Measurements from ENCODE around the gene SLC25A21.

The SLC25A21 gene

DNA sequence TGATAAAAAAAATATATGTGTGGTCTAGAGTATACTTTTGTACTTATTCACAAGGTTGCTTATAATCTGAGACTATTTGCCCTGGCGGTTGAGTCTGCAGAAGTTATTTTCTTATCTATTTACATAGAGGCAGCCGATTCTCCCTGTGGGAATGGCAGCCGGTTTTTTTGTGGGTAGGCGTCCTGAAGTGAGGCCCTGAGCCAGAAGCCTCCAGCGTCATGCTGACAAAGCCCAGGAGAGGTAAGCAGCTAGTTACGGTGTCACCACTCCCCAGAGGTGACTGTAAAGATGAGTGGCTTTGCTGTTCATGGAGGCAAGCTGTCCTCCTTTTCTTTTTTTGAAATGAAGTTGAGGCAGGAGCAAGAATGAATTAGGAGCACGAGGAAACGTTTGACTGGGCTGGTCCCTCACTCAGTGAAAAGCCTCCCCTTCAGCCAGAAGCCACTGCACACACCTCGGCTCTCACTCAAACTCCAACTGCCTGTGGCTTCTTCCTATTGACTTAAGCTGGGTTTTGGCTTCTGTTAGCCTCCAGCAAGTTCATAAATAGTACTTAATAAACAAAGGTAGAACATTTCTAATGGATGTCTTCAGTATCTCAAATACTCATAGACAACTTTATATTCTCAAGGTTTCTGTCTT lies 489.2 kb downstream of the SLC25A21 start:
- DNase-seq = no peak

DNA sequence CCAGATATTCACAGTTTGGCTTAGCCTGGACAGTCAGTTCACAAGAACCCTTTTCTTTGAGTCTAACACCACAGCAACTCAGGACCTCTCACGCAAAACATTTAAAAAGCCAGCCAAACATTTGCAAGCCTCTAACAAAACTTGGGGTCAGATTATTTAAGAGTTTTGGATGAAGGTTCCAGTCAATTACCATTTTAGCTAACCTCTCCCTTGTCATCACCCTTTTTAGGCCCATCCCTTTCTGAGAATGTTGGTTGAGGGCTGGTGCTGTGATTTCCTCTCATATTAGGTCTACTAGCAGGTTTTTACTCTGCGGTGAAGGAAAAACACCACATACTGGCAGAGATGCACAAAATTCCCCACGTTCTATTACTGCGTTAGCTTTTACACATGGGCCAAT lies 490.1 kb downstream of the SLC25A21 start:
- no peak for DNase-seq

DNA sequence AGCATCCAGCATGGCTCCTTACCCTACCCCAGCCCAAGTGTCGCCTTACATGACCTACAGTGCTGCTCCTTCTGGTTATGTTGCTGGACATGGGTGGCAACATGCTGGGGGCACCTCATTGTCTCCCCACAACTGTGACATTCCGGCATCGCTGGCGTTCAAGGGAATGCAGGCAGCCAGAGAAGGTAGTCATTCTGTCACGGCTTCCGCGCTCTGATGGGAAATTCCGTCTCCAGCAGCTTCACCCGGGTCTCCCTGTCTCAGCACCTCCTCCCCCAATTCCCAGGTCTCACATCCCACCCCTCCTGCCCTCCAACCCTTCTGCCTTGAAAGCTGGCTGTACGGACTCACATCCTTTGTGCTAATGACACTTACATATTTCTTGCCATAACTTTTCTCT lies 496.2 kb downstream of the SLC25A21 start:
- no peak for DNase-seq

DNA sequence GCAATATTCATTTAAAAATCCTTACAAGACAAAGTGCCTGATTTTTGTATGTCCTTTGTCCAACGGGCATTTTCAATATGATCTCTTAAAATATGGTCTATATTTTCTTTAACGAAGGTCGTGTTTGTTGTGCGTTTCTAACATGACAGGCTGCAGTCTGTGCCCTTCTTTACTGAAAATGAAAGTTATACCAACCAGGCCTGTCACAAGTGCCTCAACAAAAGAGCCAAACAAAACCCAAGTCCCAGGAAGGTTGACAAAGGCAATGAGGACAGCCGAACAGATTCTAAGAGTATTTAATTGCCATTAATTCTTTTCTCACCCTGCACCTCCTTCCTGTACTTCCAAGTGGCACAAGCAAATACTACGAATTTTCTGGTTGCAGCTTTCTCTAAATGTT lies 496.8 kb downstream of the SLC25A21 start:
- DNase-seq = no peak

DNA sequence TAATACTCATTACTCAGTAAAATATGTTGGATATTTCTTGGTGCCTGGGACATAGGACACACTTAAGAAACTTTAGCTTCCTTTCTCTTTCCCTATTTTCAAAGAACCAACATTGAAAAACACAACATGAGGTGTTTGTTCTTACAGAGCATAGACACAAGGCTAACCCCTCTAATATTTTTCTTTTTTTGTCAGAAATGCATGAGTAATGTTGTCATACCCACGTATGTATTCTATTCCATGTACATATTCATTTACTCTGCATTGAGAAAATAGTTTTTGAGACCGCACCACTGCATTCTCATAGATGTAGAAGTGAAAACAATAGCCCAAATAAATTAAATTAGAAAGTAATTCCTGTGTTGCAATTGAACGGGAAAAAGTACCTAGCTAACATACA lies 497.7 kb downstream of the SLC25A21 start:
- no peak for DNase-seq

DNA sequence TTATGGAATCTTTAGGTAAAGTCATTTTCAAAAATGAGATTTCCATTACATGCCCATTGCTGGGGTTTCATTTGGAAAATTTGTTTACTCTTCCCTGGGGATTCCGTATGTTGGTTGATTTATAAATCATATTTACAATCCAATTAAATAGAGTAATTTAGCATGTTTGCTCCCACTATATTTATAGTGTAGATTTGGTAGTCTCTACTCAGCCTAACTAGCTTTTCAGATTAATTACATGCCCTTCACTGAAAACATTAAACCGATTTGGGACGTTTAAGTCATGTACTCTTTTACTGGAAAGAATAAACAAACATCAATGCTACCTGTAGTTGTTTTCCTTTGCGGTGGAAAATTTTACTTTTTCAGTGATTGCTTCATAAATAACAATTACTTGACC lies 500.3 kb downstream of the SLC25A21 start:
- DNase-seq = no peak

DNA sequence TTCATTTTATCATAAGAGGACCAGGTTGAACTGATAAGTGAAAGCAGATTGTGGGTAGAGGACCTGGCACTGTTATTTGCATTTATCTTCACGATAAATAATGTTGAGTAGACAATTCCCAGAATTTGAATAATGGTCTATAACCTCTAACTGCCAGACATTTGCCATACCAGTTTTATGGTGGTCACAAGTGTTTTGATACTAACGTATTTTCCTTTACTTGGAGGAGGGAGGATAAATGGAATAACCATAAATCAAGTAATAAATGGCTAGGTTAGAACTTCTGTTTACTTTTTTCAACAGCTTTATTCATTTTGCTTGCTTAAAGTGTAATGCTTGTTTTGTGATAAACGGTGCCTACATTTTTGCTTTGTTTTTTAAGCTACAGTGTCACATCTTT lies 501.3 kb downstream of the SLC25A21 start:
- DNase-seq = no peak

DNA sequence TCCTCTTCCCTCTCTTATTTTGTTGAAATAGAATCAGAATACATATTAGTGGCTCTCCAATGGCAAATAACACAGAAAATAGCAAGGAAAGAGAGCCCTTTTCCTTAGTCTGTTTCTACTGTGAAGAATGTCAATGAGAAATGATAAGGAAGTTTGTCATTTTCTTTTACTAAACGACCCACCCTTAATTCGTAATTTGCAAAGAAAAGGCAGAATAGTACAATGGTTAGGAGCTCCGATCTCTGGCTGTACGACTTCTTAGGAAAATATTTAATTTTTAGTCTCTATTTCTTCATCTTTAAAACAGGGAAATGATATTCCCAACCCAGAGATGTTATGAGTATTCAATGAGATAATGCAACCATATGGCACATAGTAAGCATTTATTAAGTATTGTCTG lies 504.7 kb downstream of the SLC25A21 start:
- DNase-seq = no peak

DNA sequence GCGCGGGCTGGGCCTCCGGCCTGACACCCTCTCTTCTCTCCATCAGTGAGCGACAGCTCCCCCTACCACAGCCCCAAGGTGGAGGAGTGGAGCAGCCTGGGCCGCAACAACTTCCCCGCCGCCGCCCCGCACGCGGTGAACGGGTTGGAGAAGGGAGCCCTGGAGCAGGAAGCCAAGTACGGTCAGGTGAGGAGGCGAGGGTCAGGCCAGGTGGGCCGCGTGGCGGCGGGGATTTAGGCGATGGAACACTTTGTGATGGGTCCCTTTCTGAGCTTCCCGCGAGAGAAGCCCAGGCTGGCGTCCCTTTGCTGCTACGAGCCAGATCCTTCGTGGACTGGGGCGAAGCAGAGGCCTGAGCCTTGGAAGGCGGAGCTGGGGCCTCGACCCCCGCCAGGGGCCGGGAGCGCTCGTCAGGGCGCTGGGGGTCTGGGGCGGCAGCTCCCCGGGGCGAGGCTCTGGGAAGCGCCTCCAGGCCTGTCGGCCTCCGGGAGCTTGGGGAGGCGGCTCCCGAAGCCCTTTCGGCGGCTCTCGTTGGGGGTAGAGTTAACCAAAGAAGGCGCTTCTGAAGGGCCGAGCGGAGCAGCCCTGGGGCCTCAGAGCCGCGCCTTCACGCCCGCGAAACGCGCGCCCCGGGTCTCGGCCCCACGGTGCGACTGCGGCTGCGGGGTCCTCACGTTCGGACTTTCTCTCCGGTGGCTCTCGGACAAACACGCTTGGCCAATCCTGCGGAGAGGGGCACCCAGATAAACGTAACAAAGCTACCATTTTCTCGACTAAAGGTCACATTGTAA lies 505.8 kb downstream of the SLC25A21 start:
- no peak for DNase-seq

DNA sequence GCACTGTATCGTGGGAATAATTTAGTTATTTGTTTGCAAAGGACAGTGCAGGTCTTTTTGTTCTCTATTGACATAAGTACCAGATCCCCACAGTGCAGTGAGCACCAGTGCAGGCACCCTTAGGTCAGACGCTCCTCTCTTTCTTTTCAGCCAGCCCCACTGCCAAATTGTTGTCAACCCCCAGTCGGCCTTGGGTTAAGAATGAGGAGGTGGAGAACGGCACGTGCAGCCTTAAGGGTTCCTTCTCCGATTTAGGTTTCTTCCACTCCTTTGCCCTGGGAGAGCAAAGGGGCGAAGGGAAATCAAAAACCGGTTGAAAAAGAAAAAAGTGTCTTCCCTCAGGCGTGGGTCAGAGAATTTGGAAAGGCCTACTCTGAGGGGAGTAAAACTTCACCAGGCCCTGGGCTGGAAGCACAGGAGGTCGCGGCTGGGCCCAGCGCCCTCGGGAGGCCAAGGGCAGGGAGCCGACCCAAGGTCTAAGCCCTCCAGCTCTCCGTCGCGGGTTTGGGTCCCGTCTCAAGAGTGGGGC lies 506.5 kb downstream of the SLC25A21 start:
- no peak for DNase-seq

DNA sequence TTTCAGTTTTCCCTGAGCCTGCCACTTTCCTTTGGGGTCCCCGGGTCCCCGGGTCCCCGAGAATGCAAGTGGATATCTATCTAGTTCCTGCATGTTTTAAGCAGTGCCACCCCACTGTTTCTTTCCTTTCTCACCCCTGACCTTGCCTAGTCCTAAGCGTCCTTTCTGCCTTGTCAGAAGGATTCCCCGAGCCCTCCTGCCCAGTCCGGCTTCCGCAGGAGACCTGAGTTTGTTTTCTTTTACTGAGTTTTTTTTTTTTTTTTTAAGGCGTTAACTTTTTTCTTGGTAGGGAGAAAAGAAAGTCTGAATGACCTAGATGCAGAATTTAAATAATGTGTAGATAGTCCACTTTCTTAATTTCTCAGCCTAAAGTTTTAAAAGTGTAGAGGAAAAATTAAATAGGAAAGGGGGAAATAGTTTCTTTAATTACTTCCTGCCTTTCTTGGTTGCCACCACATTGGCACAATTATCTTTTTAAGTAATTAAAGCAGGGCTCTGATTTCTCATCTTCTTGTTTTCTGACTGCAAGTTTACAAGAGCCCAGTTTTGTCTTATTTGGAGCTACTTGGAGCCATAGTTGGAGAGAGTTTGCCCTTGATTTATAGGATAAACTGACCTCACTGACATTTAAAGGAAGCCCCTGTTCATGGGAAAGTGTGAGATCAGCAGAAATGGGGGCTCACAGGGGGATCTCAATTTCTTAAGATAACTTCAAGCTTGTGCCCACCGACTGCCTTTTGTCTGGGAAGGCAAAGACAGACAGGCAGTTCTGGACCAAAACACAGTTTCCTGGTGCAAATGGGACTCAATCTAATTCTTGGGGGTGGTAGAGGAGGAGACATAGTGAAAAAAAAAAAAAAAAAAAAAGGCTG lies 507.8 kb downstream of the SLC25A21 start:
- DNase-seq = no peak

DNA sequence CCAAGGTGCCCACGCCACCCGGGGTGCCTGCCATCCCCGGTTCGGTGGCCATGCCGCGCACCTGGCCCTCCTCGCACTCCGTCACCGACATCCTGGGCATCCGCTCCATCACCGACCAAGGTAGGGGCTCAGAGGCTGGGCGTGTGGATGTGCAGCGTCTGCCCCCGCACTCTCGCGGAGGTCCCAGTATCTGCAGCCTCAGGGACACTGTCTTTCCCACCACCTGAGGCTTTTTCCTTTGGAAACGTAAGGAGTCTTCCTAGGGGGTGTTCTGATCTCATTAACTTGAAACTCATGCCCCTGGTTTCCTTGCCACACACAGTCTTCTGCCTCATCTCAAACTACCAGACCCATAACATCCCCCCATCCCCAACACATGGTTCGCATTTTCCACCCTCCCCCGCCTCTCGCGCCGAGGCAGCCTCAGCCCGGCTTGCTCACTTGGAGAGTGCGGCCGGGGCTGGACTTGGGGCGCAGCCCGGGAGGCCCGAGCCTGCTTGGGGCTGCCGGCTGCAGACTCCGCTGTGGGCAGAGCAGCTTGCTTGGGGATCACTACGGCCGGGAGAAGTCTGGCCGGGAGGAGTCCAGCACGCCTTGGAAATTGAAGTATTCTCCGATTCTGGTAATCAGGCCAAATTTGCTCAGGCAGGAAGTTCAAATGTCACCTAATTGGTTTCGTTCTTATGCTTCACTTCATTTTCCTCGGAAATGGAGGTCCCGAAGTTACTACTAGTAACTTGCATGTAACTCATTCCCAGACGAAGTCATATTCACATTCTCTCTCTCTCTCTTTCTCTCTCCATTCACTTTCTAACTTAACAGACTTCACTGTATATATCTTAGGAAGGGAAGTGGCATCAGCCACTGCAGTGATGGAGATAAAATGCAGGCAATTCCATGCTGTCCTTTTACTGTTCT lies 508.7 kb downstream of the SLC25A21 start:
- no peak for DNase-seq

DNA sequence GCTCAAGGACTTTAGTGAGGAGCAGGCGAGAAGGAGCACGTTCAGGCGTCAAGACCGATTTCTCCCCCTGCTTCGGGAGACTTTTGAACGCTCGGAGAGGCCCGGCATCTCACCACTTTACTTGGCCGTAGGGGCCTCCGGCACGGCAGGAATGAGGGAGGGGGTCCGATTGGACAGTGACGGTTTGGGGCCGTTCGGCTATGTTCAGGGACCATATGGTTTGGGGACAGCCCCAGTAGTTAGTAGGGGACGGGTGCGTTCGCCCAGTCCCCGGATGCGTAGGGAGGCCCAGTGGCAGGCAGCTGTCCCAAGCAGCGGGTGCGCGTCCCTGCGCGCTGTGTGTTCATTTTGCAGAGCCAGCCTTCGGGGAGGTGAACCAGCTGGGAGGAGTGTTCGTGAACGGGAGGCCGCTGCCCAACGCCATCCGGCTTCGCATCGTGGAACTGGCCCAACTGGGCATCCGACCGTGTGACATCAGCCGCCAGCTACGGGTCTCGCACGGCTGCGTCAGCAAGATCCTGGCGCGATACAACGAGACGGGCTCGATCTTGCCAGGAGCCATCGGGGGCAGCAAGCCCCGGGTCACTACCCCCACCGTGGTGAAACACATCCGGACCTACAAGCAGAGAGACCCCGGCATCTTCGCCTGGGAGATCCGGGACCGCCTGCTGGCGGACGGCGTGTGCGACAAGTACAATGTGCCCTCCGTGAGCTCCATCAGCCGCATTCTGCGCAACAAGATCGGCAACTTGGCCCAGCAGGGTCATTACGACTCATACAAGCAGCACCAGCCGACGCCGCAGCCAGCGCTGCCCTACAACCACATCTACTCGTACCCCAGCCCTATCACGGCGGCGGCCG lies 509.6 kb downstream of the SLC25A21 start:
- DNase-seq = no peak

DNA sequence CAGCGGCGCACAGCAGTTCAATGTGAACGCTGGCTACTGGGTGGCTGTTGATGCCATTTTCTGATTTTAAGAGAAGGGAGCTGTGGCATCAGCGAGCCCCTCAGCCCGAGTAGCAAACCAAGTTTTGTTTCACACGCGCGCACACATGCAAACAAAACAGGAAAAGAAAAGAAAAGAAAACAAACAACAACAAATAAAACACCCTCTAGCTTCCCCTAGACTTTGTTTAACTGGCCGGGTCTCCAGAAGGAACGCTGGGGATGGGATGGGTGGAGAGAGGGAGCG lies 510.2 kb downstream of the SLC25A21 start:
- no peak for DNase-seq

DNA sequence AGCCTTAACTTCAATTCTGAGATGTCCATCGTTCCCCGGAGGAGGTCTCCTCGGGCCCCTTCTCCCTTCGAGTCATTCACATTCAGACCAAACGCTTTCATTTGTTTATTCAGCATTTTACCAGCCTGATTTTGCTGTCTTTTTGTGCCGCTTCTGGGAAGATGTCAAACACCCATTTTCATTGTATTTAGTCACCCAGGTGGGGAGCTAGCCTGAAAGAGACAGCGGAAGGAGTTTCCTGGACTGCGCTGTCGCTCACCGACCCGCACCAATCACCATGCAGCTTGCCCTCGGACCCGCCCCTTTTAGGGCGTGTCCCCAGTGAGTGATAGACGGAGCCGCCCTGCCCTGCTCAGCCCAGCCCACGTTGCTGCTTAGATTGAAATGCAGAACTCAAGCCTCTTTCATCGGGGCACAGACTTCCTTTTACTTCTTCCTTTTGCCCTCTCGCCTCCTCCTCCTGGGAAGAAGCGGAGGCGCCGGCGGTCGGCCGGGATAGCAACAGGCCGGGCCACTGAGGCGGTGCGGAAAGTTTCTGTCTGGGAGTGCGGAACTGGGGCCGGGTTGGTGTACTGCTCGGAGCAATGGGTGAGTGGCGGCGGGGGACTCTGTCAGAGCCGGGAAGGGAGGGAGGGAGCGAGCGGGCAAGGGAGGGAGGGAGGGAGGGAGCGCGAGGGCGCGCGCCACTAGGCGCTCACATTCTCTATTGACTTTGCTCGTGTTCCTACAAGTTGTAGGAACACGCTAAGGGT lies 510.7 kb downstream of the SLC25A21 start, which contains the start of gene PAX9:
PAX9 (plus strand) TSS at position 355 of the 752 bp plus-strand sequence; CDS start at position 585, 230 bp downstream.
- DNase-seq = no peak

DNA sequence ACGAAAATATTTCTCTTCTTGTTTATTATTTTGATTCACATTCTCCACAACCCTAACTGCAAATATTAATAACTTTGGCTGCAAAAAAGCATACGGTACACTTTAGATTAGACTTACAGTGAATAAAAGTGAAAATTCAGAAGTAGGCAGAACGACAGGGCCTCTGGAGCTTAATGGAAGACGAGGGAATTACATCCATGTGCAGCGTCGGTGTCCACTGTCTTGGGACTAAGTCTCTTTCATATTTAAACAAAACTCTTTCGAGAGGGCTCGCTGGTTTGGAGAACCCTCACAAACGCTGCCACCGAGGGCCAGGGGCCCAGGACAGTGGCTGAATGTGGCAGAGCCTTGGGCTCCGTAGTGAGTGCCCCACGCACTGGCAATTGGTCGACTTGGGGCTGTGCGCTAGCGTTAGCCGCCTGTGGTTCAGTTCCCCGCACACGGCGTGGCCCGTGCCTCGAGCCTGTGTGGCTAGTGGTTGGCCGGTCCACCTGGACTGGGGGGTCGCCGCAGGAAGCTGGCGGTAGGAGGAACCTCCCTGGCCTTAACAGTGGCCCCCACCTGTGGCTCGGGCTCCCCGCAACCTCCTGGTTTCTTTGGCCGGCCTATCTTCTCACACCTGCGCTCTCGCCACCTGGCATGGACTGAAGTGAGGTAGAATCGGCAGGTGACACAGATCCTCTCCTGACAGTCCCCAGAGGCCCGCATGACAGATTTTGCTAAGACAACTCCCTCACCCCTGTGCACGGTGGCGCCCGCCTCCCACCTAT lies 511.5 kb downstream of the SLC25A21 start:
- no peak for DNase-seq

DNA sequence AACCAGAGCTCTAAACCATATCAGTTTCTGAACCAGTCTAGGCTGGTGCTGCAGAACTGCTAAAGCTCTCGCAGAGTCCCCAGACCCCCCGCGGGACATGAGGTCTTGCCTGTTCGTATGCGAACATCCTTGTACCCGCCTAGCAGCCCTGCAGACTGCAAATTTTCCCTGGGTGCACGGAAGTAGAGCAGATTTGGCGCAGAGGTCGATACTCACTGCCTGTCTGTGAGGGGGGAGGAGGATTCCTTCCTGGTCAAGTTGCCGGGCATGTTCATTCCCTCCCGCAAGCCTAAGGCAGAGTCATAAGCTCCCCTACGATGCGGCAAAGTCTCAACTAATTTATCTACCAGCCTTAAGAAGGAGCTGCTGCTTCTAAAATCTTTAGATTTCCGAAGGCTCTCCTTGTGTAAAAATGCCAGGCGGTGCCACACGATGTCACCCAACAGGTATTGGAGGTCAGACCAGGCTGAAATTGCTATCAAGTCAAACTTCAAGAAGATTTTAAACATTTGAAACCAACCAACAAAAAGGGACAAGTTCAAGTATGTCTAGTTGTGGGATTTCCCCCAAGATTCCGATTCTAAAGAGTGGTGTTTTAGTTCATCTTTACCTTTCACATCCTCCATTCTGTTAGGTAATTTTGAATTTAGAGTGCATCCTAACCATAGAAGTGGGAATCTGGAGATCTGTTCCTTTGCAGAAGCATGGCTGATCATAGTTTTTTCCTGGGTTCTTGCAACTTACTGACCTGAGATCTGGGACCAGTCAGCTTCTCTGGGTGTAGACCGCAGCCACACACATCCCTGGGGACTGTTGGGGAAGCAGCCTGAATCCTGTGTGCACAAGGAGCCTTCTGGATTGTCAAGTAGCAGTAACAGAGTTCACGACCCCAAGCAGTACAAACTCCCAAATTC lies 512.3 kb downstream of the SLC25A21 start:
- DNase-seq = no peak

DNA sequence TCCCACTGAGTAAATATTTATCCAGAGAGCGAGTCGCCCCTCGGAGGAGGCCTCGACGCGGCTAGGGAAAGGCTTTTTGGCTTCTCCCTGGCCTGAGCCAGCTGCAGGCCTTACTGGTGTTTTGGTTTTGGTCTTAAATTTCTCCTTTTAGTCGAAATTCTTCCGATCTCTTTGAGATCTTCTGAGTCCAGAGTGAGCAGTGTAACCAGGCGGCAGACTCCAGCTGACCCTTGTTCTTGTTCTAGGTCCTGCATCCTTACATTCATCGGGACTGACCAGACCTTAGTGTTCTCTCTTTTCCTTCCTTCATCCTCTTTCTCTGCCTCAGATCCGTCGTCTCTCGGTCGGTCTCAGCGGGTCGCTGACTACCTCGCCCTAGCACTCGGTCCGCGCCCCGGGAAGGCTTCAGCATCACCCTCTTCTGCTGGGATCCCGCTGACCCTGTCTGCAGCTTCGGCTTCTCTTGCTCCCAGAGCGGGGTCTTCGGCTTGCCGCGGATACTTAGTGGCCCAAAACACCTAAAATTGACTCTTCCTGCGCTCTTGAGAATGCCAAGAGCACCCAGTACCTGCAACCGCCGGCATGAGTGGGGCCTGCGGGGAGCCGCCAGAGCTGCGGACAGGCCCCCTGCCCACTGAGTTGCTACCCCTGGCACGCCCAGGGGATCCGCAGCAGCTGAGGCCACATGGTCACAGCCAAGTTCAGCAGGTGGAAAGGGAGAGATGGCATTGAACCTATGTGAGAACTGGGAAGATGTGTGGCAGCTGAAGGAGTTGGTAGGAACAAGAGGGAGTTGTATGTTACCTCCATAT lies 513.2 kb downstream of the SLC25A21 start:
- DNase-seq = no peak
